ENCODE results near the gene PLAAT3. TPM values are rescaled to one million over a fixed set of nuclear protein-coding genes. Genes with fewer than 3 reads are reported as not detected.

PLAAT3 gene
- total RNA-seq, 1 donor from 2014 or later, result 8.0 TPM

GRCh38 chr11:63610604-63611394 lies 3.4 kb downstream of the PLAAT3 start:
- DNase-seq (ENCODE audit: low spot score), result peak; percentile 65
- H3K36me3 Mint-ChIP-seq, result no peaks in the 10 kb centered on the region
- H3K4me2 ChIP-seq, result peak overlapping the region; percentile 46
- H3K4me3 ChIP-seq, result no peak overlapping the region
- H3K9me3 ChIP-seq (ENCODE audit: low read depth), result no peaks in the 10 kb centered on the region
- no peak overlapping the region for H2AFZ ChIP-seq (replicated peaks)
- peaks cover 38% of the 10 kb centered on the region for H3K27me3 ChIP-seq
- peaks cover 35% of the 10 kb centered on the region for H3F3A ChIP-seq (ENCODE audit: low read depth)
- H4K20me1 ChIP-seq (ENCODE audit: low read depth), result no peaks in the 10 kb centered on the region
- no peaks in the 10 kb centered on the region for H3K79me2 ChIP-seq (ENCODE audit: low read depth)
- no peak overlapping the region for H3K9ac ChIP-seq
- no peak overlapping the region for H3K27ac ChIP-seq
- no peaks in the 10 kb centered on the region for H3K36me3 ChIP-seq
- peak overlapping the region; percentile 9 for H3K27ac Mint-ChIP-seq
- peaks cover 29% of the 10 kb centered on the region for H3K27me3 Mint-ChIP-seq (ENCODE audit: insufficient read depth, low read depth)
- no peaks in the 10 kb centered on the region for H3K9me3 Mint-ChIP-seq
- peaks cover 12% of the 10 kb centered on the region for H3K4me1 ChIP-seq
- TF ChIP-seq EZH2 (IDR thresholded peaks at IDR 0.05) (peak; percentile 56), EZH2phosphoT487 (IDR thresholded peaks at IDR 0.05) (no peak), CTCF (IDR thresholded peaks at IDR 0.05) (peak; percentile 18)
- H3K4me3 Mint-ChIP-seq, result no peak overlapping the region
- H3K4me1 Mint-ChIP-seq, result peaks cover 23% of the 10 kb centered on the region

- no peaks in the 10 kb centered on the region for H3K9me3 Mint-ChIP-seq
- TF ChIP-seq EZH2phosphoT487 (IDR thresholded peaks at IDR 0.05) (no peak), EZH2 (IDR thresholded peaks at IDR 0.05) (no peak), CTCF (IDR thresholded peaks at IDR 0.05) (no peak)
- H3K27me3 Mint-ChIP-seq (ENCODE audit: insufficient read depth, low read depth), result peaks cover 29% of the 10 kb centered on the region
- peak overlapping the region; percentile 46 for H3K4me2 ChIP-seq
- no peaks in the 10 kb centered on the region for H4K20me1 ChIP-seq (ENCODE audit: low read depth)
- H3K9ac ChIP-seq, result no peak overlapping the region
- H3K4me3 ChIP-seq, result no peak overlapping the region
- H3F3A ChIP-seq (ENCODE audit: low read depth), result peaks cover 32% of the 10 kb centered on the region
- H3K36me3 Mint-ChIP-seq, result no peaks in the 10 kb centered on the region
- no peak overlapping the region for H2AFZ ChIP-seq (replicated peaks)
- peaks cover 38% of the 10 kb centered on the region for H3K27me3 ChIP-seq
- H3K79me2 ChIP-seq (ENCODE audit: low read depth), result no peaks in the 10 kb centered on the region
- H3K27ac ChIP-seq, result no peak overlapping the region
- no peaks in the 10 kb centered on the region for H3K36me3 ChIP-seq
- no peak overlapping the region for H3K27ac Mint-ChIP-seq
- H3K4me3 Mint-ChIP-seq, result no peak overlapping the region
- peaks cover 23% of the 10 kb centered on the region for H3K4me1 Mint-ChIP-seq
- H3K9me3 ChIP-seq (ENCODE audit: low read depth), result no peaks in the 10 kb centered on the region
- H3K4me1 ChIP-seq, result peaks cover 12% of the 10 kb centered on the region
- DNase-seq (ENCODE audit: low spot score), result no peak
Observed at GRCh38 chr11:63609971-63610580, 4.2 kb downstream of the PLAAT3 start.

GRCh38 chr11:63609536-63609935 lies 4.7 kb downstream of the PLAAT3 start:
- no peaks in the 10 kb centered on the region for H3K79me2 ChIP-seq (ENCODE audit: low read depth)
- no peak for TF ChIP-seq EZH2 (IDR thresholded peaks at IDR 0.05)
- TF ChIP-seq CTCF (IDR thresholded peaks at IDR 0.05), result no peak
- TF ChIP-seq EZH2phosphoT487 (IDR thresholded peaks at IDR 0.05), result no peak
- Mint-ChIP-seq H3K9me3 (no peaks in the 10 kb centered on the region), H3K27ac (no peak overlapping the region), H3K27me3 (ENCODE audit: insufficient read depth, low read depth) (peaks cover 27% of the 10 kb centered on the region), H3K4me1 (peaks cover 26% of the 10 kb centered on the region), H3K4me3 (no peak overlapping the region), H3K36me3 (no peaks in the 10 kb centered on the region)
- peaks cover 12% of the 10 kb centered on the region for H3K4me1 ChIP-seq
- no peak overlapping the region for H3K4me2 ChIP-seq
- peaks cover 30% of the 10 kb centered on the region for H3F3A ChIP-seq (ENCODE audit: low read depth)
- H3K9me3 ChIP-seq (ENCODE audit: low read depth), result no peaks in the 10 kb centered on the region
- H3K27me3 ChIP-seq, result peaks cover 35% of the 10 kb centered on the region
- H3K36me3 ChIP-seq, result no peaks in the 10 kb centered on the region
- no peak overlapping the region for H3K27ac ChIP-seq
- H2AFZ ChIP-seq (replicated peaks), result no peak overlapping the region
- no peaks in the 10 kb centered on the region for H4K20me1 ChIP-seq (ENCODE audit: low read depth)
- H3K9ac ChIP-seq, result no peak overlapping the region
- DNase-seq (ENCODE audit: low spot score), result no peak
- H3K4me3 ChIP-seq, result no peak overlapping the region

All from neural progenitor cell (in vitro differentiated cells).